Muscle layer of duodenum (tissue), 2 donors: ENCODE results near the gene HMG20B.
"Not testable (repeated sequence)": the region's sequence is repeated elsewhere in the genome, so short reads cannot be mapped to it uniquely, and the experiment has no call there.

Experiments used
- H3K27ac ChIP-seq: one replicate; pipeline ENCODE4 v1.7.0; 2013; ENCODE audit warnings: mild to moderate bottlenecking, low read length
- H3K27me3 ChIP-seq: one replicate; pipeline ENCODE4 v1.7.0; 2013; ENCODE audit warnings: low read depth, mild to moderate bottlenecking, control low read depth, low read length
- H3K36me3 ChIP-seq, 2 donors: one replicate each; pipeline ENCODE4 v1.7.0; 2013; ENCODE audit warnings: low read length in 2 of 2, control low read depth in 1 of 2, mild to moderate bottlenecking in 1 of 2; ENCODE audit not compliant: insufficient read depth in 2 of 2, control insufficient read depth in 1 of 2
- H3K4me1 ChIP-seq, 2 donors: one replicate each; pipeline ENCODE4 v1.7.0; 2013; ENCODE audit warnings: low read length in 2 of 2, mild to moderate bottlenecking in 2 of 2, control low read depth in 1 of 2, moderate library complexity in 1 of 2; ENCODE audit not compliant: insufficient read depth in 2 of 2, control insufficient read depth in 1 of 2
- H3K4me3 ChIP-seq, 2 donors: one replicate each; pipeline ENCODE4 v1.7.0; 2013; ENCODE audit warnings: low read length in 2 of 2, low read depth in 1 of 2, mild to moderate bottlenecking in 1 of 2
- H3K9me3 ChIP-seq, 2 donors: one replicate each; pipeline ENCODE4 v1.7.0; 2013; ENCODE audit warnings: low read length in 2 of 2, control low read depth in 1 of 2, mild to moderate bottlenecking in 1 of 2; ENCODE audit not compliant: control insufficient read depth in 1 of 2
- donor health status: healthy.

The HMG20B gene

GRCh38 chr19:3563709-3564524 lies 8.8 kb upstream of the HMG20B start:
- H3K4me1 ChIP-seq, result no peaks in the 10 kb centered on the region
- H3K9me3 ChIP-seq, result no peaks in the 10 kb centered on the region
- H3K4me3 ChIP-seq, result no peak overlapping the region
- no peak overlapping the region for H3K27ac ChIP-seq
- no peaks in the 10 kb centered on the region for H3K36me3 ChIP-seq
- H3K27me3 ChIP-seq, result no peaks in the 10 kb centered on the region

- Histone ChIP-seq H3K27ac (no peak overlapping the region), H3K27me3 (no peaks in the 10 kb centered on the region), H3K9me3 (no peaks in the 10 kb centered on the region), H3K4me3 (no peak overlapping the region), H3K36me3 (no peaks in the 10 kb centered on the region), H3K4me1 (no peaks in the 10 kb centered on the region)
Measured at GRCh38 chr19:3565139-3565538, 7.6 kb upstream of the HMG20B start.

- H3K9me3 ChIP-seq, H3K27ac ChIP-seq, H3K4me1 ChIP-seq, H3K27me3 ChIP-seq, H3K4me3 ChIP-seq, H3K36me3 ChIP-seq: not testable (repeated sequence)
Measured at GRCh38 chr19:3570042-3570441, 2.7 kb upstream of the HMG20B start.

DNA sequence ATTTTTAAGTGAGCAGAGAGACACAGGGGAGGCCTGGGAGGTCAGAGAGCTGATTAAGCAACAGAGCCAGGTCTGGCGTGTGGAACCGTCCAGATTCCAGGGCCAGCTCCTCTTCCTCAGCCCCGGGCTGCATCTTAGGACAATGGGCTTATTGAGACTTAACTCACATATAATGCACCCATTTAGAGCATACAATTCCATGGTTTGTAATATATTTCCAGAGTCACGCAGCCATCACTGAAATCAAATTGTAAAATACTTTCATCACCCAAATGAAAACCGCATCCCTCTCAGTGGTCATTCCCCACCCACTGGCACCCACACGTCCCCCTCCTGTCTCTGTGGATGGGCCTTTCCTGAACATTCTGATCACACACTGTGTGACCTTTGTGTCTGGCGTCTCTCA lies 2.1 kb upstream of the HMG20B start:
- no peak overlapping the region for H3K27ac ChIP-seq
- H3K27me3 ChIP-seq, result no peaks in the 10 kb centered on the region

DNA sequence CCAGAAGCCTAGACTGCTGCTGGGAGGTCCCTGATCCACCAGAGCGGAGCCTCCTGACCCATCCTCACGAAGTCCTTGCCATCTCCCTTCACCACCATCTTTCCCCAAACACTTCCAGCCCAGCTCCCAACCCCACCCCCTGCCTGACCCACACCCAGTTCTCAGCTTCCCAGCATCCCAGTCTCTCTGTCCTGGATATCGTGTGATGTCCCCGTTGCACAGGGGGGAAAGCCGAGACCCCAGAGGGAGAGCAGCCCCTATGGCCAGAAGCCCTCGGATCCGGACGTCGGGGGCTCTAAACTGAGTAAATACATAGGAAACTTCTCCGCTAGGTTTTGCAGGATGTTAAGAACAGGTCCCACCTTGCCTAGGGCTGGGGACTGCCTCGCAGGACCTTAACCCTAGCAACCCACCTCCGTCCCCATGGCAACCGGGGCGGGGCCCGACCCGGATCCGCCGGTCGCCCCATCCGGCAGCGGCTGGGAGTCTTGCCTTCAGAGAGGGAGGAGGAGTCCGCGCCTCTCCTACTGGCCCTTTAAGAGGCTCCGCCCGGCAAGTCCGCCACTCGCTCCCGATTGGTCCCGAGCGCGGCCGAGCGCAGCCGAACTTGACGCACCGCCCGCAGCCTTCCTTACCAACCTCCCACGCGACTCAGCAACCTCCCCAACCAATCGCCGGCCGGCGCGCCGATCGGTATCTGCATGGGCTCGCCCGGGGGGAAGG lies 451 bp upstream of the HMG20B start:
- H3K27ac ChIP-seq, result peak overlapping the region; percentile 27
- peak overlapping the region; percentile 58 to 87 for H3K4me3 ChIP-seq
- H3K27me3 ChIP-seq, result no peaks in the 10 kb centered on the region
- H3K36me3 ChIP-seq, result no peaks in the 10 kb centered on the region
- no peaks in the 10 kb centered on the region for H3K9me3 ChIP-seq
- H3K4me1 ChIP-seq, result peaks cover 0 to 25% of the 10 kb centered on the region in 2 donors

More for the DNA sequence above, 2.1 kb upstream of the HMG20B start:
- Histone ChIP-seq H3K9me3 (no peaks in the 10 kb centered on the region), H3K4me1 (peaks cover 0 to 12% of the 10 kb centered on the region in 2 donors), H3K36me3 (no peaks in the 10 kb centered on the region), H3K4me3 (no peak overlapping the region)

DNA sequence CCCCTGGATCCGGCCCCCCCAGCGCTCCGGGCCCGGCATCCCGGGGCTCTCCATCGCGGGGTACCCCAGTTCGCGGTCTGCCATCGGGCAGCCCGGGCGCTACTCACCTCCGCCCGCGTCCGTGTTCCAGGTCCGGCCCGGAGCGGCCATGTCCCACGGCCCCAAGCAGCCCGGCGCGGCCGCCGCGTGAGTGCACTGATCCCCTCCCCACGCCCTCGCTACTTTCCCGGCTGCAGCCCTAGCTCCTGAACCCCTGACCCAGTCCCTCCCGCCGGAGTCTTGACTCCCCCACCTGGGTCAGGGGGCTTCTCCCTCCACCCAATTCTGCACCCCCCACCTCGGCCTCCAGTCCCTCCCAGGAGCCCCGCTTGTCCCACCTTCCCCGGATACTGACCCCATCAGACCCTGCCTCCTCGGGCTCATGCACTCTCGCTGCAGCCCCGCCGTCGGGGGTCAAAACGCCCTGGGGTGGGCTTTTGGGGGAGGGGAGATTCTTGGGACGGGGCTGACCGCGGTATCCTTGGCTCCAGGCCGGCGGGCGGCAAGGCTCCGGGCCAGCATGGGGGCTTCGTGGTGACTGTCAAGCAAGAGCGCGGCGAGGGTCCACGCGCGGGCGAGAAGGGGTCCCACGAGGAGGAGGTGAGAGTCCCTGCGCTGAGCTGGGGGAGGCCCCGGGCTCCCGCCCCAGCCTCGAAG lies 566 bp downstream of the HMG20B start:
- Histone ChIP-seq H3K4me1 (peaks cover 0 to 25% of the 10 kb centered on the region in 2 donors), H3K36me3 (no peaks in the 10 kb centered on the region), H3K4me3 (peak overlapping the region; percentile 48 to 87), H3K27ac (no peak overlapping the region), H3K27me3 (no peaks in the 10 kb centered on the region), H3K9me3 (no peaks in the 10 kb centered on the region)

GRCh38 chr19:3573858-3574637 lies 1.3 kb downstream of the HMG20B start:
- no peaks in the 10 kb centered on the region for H3K27me3 ChIP-seq
- H3K9me3 ChIP-seq, result no peaks in the 10 kb centered on the region
- no peak overlapping the region for H3K27ac ChIP-seq
- H3K4me3 ChIP-seq, result peak overlapping the region in 1 of 2 donors; percentile 87
- peaks cover 0 to 25% of the 10 kb centered on the region in 2 donors for H3K4me1 ChIP-seq
- H3K36me3 ChIP-seq, result no peaks in the 10 kb centered on the region

DNA sequence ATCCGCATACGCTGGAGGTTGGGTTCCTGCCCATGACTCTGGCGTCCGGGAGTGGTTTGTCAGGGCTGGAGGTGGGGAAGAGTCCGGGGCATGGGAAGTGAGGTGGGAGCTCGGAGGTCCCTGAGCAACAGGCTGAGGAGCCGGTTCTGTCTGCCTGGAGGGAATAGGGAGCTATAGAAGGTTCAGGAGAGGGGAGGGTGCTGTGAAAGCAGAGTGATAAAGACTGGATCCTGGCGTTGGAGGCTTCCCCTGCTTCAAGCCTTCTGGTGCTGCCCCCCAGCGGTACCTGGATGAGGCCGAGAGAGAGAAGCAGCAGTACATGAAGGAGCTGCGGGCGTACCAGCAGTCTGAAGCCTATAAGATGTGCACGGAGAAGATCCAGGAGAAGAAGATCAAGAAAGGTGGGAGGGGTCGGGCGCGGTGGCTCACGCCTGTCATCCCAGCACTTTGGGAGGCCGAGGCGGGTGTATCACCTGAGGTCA lies 2.6 kb downstream of the HMG20B start:
- Histone ChIP-seq H3K4me3 (no peak overlapping the region), H3K4me1 (peaks cover 0 to 27% of the 10 kb centered on the region in 2 donors), H3K27me3 (no peaks in the 10 kb centered on the region), H3K36me3 (no peaks in the 10 kb centered on the region), H3K9me3 (no peaks in the 10 kb centered on the region), H3K27ac (no peak overlapping the region)

- Histone ChIP-seq H3K9me3 (no peaks in the 10 kb centered on the region), H3K36me3 (no peaks in the 10 kb centered on the region), H3K27ac (no peak overlapping the region), H3K4me1 (peaks cover 0 to 32% of the 10 kb centered on the region in 2 donors), H3K27me3 (no peaks in the 10 kb centered on the region), H3K4me3 (peak overlapping the region; percentile 46 to 66)
Measured at GRCh38 chr19:3575949-3576673, 3.4 kb downstream of the HMG20B start.

- Histone ChIP-seq H3K27ac (no peak overlapping the region), H3K4me3 (peak overlapping the region; percentile 46 to 66), H3K9me3 (no peaks in the 10 kb centered on the region), H3K27me3 (no peaks in the 10 kb centered on the region), H3K36me3 (no peaks in the 10 kb centered on the region), H3K4me1 (peaks cover 0 to 32% of the 10 kb centered on the region in 2 donors)
Measured at GRCh38 chr19:3576696-3577443, 4.1 kb downstream of the HMG20B start.
